HG02852 (cell line): ENCODE data around the gene CEP170B.
A peak's percentile ranks its signal among the peaks of the same experiment; 100 is the strongest.
"Not testable (repeated sequence)": the region's sequence is repeated elsewhere in the genome, so short reads cannot be mapped to it uniquely, and the experiment has no call there.

Experiments used
- ATAC-seq: cut with Tn5 transposase; IDR thresholded peaks from one replicate; pipeline ENCODE4 v1.9.1; 2021; ENCODE audit warnings: mild to moderate bottlenecking, moderate library complexity; ENCODE audit not compliant: unreplicated experiment

The CEP170B gene

GRCh38 chr14:104865081-104865630 is at the start of gene CEP170B:
TSS of gene CEP170B (plus strand) at chr14:104865268. CDS start at chr14:104868451, 3,183 bp downstream.
- no peak for ATAC-seq

GRCh38 chr14:104816616-104816884 is 48.5 kb upstream of the CEP170B start:
- ATAC-seq: no peak

- ATAC-seq: no peak
Observed at GRCh38 chr14:104817930-104818713, 46.9 kb upstream of the CEP170B start.

DNA sequence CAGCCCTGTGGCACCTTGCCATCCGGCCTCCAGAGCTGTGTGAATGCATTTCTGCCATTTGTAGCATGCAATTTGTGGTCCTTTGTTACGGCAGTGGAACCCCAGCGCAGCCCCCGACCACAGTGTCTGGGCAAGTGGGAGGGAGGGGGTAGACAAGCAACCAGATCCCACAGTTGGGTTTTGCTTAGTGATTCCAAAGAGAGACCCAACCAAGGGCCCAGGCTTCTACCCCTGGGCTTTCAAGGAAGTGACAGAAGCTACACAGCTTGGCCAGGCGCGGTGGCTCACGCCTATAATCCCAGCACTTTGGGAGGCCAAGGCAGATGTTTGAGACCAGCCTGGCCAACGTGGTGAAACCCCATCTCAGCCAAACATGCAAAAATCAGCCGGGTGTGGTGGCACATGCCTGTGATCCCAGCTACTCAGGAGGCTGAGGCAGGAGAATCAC is 46.3 kb upstream of the CEP170B start:
- ATAC-seq: no peak

DNA sequence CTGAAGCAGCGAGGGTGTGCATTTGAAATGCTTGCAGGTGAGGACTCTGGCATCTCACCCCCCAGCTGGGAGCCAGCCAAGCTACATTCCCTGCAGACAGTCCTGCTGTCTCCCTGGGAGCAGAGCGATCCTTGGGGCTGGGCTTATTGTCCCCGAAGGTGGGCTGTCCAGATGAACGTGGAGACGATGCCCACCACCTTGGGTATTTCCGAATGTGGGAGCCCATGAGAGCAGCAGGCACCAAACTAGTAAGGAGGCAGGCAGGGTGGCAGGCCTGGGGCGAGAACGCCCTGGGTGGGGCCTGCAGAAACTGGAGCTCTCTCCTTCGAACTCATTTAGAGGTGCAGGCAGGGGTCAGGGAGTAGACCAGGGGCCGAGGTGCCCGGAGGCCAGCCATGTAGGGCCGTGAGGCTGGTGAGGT is 45.7 kb upstream of the CEP170B start:
- ATAC-seq: no peak

DNA sequence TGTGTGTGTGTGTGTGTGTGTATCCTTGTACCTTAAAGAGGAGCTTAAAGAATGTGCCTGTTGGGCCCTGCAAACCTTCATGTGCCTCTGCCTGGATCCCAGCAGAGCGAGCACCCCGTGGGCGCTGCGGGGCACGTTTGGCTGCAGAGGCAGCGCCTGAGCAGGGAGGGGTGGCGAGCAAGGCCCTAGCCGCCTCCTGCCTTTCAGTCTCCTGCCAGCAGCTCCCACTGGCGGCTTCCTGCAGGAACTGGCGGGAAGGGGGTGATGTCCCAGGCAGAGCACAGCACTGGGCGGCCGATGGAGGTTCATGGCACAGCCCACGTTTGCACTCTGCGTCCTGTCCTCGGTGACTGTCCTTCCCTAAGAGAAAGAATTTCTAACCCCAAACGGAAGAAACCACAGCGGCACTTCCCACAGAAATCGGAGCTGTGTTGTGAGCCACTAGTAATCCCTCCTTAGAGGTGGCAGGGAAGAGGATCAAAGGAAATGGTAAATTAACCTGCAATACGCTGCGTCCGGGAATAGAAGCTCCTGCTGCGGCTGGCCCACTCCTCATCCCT is 44.3 kb upstream of the CEP170B start:
- no peak for ATAC-seq

DNA sequence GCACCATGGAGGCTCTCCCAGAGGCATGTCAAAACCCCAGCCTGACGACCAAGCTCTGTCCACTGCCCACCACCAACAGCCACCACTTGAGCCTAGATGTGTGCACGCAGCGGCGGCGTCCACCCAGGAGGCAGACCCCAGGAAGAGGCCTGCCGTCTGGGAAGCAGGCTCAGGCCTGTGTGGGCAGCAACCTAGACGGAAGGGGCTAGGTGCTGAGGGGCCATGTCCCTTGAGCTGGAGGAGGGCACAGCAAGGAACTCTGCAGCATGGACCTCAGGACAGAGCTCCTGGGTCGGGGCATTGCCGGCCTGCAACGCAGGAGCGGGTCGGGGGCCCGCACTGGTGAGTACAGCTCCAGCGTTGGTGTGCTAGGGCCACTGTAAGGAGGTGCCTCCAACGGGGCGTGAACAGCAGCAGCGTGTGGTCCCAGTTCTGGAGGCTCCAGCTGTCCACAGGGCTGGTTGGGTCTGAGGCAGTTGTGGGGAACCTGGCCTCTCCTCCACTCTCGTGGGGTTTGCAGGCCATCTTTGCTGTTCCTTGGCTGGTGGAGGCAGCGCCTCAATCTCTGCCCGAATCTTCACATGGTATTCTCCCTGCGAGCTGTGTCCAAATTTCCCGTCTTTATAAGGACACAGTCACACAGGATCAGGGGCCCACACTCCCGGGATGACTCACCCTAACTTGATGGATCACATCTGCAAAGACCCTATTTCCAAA is 43.7 kb upstream of the CEP170B start:
- no peak for ATAC-seq

- ATAC-seq: no peak
Observed at GRCh38 chr14:104821971-104822608, 43.0 kb upstream of the CEP170B start.

DNA sequence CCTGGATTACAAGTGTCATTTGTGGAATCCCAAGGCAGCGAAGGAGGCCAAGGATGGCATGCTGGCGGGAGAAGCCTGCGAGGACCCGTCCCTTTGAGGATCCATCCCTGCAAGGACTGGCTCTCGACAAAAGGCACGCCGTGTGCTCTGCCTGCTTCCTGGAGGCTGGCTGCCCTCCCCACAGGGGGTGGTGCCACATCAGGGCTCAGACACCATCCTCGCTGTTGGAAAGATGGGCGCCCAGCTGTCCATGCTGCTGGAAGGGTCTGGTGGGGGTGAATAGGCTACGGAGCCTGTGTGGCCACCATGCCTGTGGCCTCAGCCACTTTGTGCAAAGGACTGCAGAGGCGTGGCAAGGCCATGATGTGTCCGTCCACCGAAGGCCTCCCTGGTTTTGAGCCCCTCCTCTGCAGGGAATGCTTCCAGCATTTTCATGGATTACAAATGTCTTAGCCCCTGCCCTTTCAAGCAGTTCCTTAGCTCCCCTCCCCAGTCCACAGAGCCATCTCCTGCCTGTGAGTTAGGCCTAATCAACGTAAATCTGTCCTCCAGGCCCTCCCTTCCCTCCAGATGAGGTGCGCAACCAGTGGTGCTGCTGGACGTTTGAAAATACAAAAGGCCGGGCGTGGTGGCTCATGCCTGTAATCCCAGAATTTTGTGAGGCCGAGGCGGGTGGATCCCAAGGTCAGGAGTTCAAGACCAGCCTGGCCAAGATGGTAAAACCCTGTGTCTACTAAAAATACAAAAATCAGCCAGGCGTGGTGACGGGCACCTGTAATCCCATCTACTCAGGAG is 42.0 kb upstream of the CEP170B start:
- no peak for ATAC-seq

GRCh38 chr14:104824353-104824997 is 40.6 kb upstream of the CEP170B start:
- ATAC-seq: no peak

DNA sequence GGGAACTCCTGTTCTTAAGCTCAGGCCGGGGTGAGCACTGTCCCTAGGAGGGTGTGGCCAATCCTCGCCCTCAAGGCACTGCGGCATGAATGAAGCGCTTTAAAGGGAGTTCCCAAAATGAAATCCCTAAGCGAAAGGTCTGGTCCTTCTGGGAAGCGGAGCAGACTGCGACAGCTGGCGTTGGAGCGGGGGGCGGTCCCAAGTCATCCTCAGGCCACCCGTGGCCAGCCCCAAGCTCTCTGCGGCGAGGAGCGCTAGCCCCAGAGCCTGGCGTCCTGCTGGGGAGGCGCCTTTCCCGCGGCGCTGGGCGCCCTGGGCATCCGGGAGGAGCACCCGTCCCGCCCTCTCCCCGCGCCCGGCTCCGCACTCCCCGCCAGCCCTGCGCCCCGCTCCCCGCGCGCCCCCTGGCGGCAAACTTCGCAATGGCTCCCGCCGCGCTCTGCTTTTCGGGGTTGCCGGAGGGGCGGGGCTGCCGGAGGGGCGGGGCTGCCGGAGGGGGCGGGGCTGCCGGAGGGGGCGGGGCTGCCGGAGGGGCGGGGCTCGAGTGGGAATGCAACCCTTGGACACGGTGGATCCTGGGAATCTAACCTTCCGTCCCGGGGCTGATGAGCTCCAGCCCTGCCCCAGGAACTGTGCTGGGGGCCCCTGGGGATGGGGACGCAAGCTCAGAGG is 38.7 kb upstream of the CEP170B start:
- peak; percentile 77 for ATAC-seq

GRCh38 chr14:104826861-104827176 is 38.2 kb upstream of the CEP170B start:
- ATAC-seq: no peak

DNA sequence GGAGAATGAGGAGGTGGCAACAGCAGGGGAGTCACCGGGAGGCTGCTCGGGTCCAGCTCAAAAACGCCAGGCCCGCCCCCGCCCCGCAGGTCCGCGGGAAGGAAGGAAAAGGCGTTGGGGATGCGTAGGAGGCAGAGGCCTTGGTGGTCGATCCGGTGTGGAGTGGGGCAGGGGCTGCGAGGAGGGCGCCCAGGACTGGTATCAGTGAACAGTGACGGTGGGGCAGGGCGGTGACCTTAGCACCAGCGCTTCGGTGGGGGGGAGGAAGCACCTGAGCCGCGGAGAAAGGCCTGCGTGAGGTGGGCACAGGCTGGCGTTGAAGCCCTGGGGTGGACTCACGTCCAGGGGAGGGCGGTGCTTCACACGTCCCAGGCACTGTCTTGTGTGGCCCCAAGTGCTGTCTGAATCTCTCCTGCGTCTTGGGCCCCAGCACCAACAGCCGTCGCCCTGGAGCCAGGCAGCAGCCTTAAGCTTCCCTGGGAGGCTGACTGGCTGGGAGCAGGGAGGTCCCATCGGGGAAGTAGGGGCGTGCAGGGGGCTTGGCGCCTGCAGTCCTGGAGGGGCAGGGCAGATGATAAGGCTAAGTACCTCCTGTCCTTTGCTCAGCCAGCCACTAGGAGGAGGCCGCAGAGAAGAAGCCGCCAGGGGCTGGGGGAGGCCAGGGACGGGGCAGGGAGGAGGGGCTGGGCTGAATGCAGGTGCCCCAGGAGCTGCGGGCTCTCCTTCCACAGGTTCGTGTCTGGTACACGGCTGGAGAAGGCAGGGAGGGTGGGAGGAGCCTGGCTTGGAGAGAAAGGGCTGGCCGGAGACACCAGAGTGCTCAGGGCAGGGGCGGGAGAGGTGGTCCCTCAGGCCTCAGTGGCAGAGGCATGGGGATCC is 37.7 kb upstream of the CEP170B start:
- ATAC-seq: no peak

DNA sequence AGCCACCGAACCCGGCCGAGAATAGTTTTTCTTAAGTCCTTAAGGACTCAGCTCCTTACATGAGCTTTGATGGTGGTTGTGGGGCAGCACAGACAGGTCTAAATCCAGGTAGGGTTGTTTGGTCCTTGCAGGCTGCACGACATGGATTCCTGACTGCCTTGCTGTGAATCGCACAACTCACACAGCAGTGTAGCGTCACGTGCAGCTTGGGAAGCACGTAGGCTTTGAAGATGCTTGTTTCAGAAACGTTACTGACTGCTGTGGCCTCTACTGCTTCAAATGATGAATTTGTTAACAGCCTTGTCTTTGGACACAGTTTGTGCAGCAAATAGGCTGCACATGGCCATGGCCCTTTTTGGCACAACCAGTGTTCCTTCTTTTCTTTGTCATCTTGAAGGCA is 34.3 kb upstream of the CEP170B start:
- ATAC-seq: no peak

DNA sequence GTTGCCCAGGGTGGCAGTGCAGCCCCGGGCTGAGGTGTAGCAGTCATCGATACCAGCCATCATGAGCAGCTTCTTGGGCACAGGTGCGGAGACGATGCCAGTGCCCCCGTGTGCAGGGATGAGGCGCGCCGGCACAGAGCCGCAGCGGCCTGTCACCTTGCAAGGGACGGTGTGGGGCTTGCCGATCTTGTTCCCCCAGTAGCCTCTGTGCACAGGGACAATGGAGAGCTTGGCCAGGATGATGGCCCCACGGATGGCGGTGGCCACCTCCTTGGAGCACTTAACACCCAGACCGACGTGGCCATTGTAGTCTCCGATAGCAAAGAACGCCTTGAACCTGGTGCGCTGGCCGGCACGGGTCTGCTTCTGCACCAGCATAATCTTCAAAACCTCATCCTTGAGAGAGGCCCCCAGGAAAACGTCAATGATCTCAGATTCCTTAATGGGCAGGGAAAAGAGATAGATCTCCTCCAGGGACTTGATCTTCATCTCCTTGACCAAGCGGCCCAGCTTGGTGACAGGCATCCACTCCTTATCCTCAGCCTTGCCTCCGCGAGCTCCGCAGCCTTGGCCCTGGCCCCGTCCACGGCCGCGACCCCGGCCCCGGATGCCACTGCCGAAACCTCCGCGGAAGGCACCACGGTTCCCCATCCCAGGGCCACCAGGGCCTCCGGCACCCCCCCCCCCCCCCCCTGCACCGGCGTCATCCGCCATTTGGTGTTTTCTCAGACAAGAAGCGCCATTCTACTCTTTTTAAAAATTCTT is 28.7 kb upstream of the CEP170B start:
- not testable (repeated sequence) for ATAC-seq

- no peak for ATAC-seq
Observed at GRCh38 chr14:104841730-104842129, 23.3 kb upstream of the CEP170B start.

GRCh38 chr14:104843006-104843405 is 22.1 kb upstream of the CEP170B start:
- ATAC-seq: no peak
